Sciatic nerve (tissue), 2 donors: ENCODE data around the gene EBF4. TPM values are rescaled to one million over a fixed set of nuclear protein-coding genes. Genes with fewer than 3 reads are reported as not detected.
"Not testable (repeated sequence)": the region's sequence is repeated elsewhere in the genome, so short reads cannot be mapped to it uniquely, and the experiment has no call there.

Source experiments
- ATAC-seq: fragments of 200-7000 bp; cut with Tn5 transposase; one replicate; pipeline ENCODE4 v1.9.1; 2020; ENCODE audit warnings: mild to moderate bottlenecking, moderate library complexity
- DNase-seq: peaks from one replicate; pipeline ENCODE4 v3.0.0-alpha.2; 2020; ENCODE audit warnings: low spot score
- intact Hi-C: fragments of 100-400 bp; cut with DNase I; formaldehyde crosslinking; loops from one replicate; pipeline ENCODE4 v1.14.2; 2022
- total RNA-seq: library from RNA; stranded (reverse); fragmentation: NEBNext Ultra II Directional; extraction: Animal tissue kit (Norgen Biotek cat#: 25700); gene quantifications from one replicate; pipeline ENCODE4 v1.2.1, GENCODE V29; 2021
- donor health status: DM: no; HTN: no; CAD: no.
- donor health status: DM: no; HTN: no; CAD: no.

The EBF4 gene
- total RNA-seq, 1 donor from 2014 or later: 15.3 TPM

GRCh38 chr20:2663887-2664719 is 28.5 kb upstream of the EBF4 start, which contains the start of gene IDH3B:
IDH3B (minus strand) TSS chr20:2664216; CDS start chr20:2664188, 28 bp downstream.
- ATAC-seq (peak; percentile 99), DNase-seq (peak; percentile 95)
- intact Hi-C loops: no loop called here

GRCh38 chr20:2671977-2672376 is 20.6 kb upstream of the EBF4 start:
- intact Hi-C loops: no loop called here
- DNase-seq (peak; percentile 26), ATAC-seq (no peak)

GRCh38 chr20:2672446-2672845 is 20.1 kb upstream of the EBF4 start:
- intact Hi-C loops: no loop called here
- ATAC-seq: no peak
- DNase-seq: no peak

- ATAC-seq: no peak
- DNase-seq: peak; percentile 39
- intact Hi-C loops: no loop called here
Observed at GRCh38 chr20:2673453-2673852, 19.1 kb upstream of the EBF4 start.

GRCh38 chr20:2680046-2680445 is 12.5 kb upstream of the EBF4 start:
- DNase-seq (no peak), ATAC-seq (no peak)
- intact Hi-C loops: no loop called here

GRCh38 chr20:2682040-2682439 is 10.5 kb upstream of the EBF4 start:
- intact Hi-C loops, DNase-seq, ATAC-seq: not testable (repeated sequence)

GRCh38 chr20:2684817-2685216 is 7.8 kb upstream of the EBF4 start:
- intact Hi-C loops, ATAC-seq, DNase-seq: not testable (repeated sequence)

- intact Hi-C loops: no loop called here
- DNase-seq (no peak), ATAC-seq (no peak)
Observed at GRCh38 chr20:2687514-2687913, 5.1 kb upstream of the EBF4 start.

GRCh38 chr20:2688041-2688591 is 4.5 kb upstream of the EBF4 start:
- DNase-seq: no peak
- ATAC-seq: no peak
- intact Hi-C loops: no loop called here

- intact Hi-C loops: no loop called here
- ATAC-seq (no peak), DNase-seq (no peak)
Observed at GRCh38 chr20:2690213-2690612, 2.4 kb upstream of the EBF4 start.

GRCh38 chr20:2690718-2691117 is 1.9 kb upstream of the EBF4 start:
- no peak for ATAC-seq
- intact Hi-C loops: no loop called here
- no peak for DNase-seq

- intact Hi-C loops: no loop called here
- ATAC-seq: no peak
- DNase-seq: no peak
Observed at GRCh38 chr20:2691127-2691526, 1.5 kb upstream of the EBF4 start.

GRCh38 chr20:2691663-2692035 is 931 bp upstream of the EBF4 start:
- DNase-seq: no peak
- ATAC-seq: peak; percentile 4
- intact Hi-C loops: no loop called here

- intact Hi-C loops: no loop called here
- DNase-seq (no peak), ATAC-seq (no peak)
Observed at GRCh38 chr20:2692886-2693285, 306 bp downstream of the EBF4 start.

GRCh38 chr20:2693286-2694007 is 867 bp downstream of the EBF4 start:
- DNase-seq (no peak), ATAC-seq (peak; percentile 31)
- intact Hi-C loops: no loop called here

GRCh38 chr20:2694008-2694471 is 1.5 kb downstream of the EBF4 start:
- DNase-seq: no peak
- no peak for ATAC-seq
- intact Hi-C loops: no loop called here

GRCh38 chr20:2694519-2694918 is 1.9 kb downstream of the EBF4 start:
- DNase-seq: no peak
- intact Hi-C loops: no loop called here
- no peak for ATAC-seq

- no peak for ATAC-seq
- no peak for DNase-seq
- intact Hi-C loops: no loop called here
Observed at GRCh38 chr20:2695206-2695983, 2.8 kb downstream of the EBF4 start.

- ATAC-seq, intact Hi-C loops, DNase-seq: not testable (repeated sequence)
Observed at GRCh38 chr20:2695984-2696525, 3.5 kb downstream of the EBF4 start.
